HCT116 (cell line): ENCODE measurements around the gene ANKRD10.
A peak's percentile ranks its signal among the peaks of the same experiment; 100 is the strongest.

ENCODE experiments used
- CTCF ChIP-seq, 3 experiments: fragments of 200-600 bp in 1 of 3; sonication (generic) in 1 of 3; IDR thresholded peaks in 2 of 3; conservative IDR thresholded peaks in 1 of 3; 2 replicates each; pipeline ENCODE4 v1.5.1; 2012 to 2017; ENCODE audit warnings: low read depth in 2 of 3, low read length in 2 of 3, antibody characterized with exemption in 1 of 3, borderline replicate concordance in 1 of 3, control low read depth in 1 of 3, mild to moderate bottlenecking in 1 of 3, mixed read lengths in 1 of 3, mixed run types in 1 of 3, moderate library complexity in 1 of 3; ENCODE audit not compliant: insufficient read depth in 1 of 3
- MAX ChIP-seq: IDR thresholded peaks from 2 replicates; pipeline ENCODE4 v1.6.1; 2012
- POLR2AphosphoS5 ChIP-seq: IDR thresholded peaks from 2 replicates; pipeline ENCODE4 v1.6.1; 2011; ENCODE audit warnings: mild to moderate bottlenecking, low read depth, low read length, moderate library complexity

- TF ChIP-seq CTCF (IDR thresholded peaks at IDR 0.05 in 2 of 3, conservative IDR thresholded peaks at IDR 0.05 in 1 of 3; ENCODE audit: borderline replicate concordance in 1 of 3, insufficient read depth in 1 of 3, low read depth in 2 of 3, low read length in 2 of 3) (peak in 2 of 3 experiments; percentile 52 to 63; a peak in 4 of 6 replicates), POLR2AphosphoS5 (no peak), MAX (no peak)
These were observed 42.5 kb upstream of the ANKRD10 start for GRCh38 chr13:110957181-110957884.
